Stimulated activated CD8-positive, alpha-beta memory T cell treated with anti-CD3 and anti-CD28 coated beads, Interleukin-12 subunit alpha, Interleukin-12 subunit beta, amount 100 ng/mL, for 24 hours (primary cell): ENCODE measurements around the gene SYTL1.

ENCODE experiments used
- DNase-seq: peaks from one replicate; pipeline ENCODE4 v3.0.0-alpha.2; 2020; ENCODE audit errors: extremely low read depth

SYTL1 gene, protein sequence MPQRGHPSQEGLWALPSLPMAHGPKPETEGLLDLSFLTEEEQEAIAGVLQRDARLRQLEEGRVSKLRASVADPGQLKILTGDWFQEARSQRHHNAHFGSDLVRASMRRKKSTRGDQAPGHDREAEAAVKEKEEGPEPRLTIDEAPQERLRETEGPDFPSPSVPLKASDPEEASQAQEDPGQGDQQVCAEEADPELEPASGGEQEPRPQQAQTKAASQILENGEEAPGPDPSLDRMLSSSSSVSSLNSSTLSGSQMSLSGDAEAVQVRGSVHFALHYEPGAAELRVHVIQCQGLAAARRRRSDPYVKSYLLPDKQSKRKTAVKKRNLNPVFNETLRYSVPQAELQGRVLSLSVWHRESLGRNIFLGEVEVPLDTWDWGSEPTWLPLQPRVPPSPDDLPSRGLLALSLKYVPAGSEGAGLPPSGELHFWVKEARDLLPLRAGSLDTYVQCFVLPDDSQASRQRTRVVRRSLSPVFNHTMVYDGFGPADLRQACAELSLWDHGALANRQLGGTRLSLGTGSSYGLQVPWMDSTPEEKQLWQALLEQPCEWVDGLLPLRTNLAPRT

DNA sequence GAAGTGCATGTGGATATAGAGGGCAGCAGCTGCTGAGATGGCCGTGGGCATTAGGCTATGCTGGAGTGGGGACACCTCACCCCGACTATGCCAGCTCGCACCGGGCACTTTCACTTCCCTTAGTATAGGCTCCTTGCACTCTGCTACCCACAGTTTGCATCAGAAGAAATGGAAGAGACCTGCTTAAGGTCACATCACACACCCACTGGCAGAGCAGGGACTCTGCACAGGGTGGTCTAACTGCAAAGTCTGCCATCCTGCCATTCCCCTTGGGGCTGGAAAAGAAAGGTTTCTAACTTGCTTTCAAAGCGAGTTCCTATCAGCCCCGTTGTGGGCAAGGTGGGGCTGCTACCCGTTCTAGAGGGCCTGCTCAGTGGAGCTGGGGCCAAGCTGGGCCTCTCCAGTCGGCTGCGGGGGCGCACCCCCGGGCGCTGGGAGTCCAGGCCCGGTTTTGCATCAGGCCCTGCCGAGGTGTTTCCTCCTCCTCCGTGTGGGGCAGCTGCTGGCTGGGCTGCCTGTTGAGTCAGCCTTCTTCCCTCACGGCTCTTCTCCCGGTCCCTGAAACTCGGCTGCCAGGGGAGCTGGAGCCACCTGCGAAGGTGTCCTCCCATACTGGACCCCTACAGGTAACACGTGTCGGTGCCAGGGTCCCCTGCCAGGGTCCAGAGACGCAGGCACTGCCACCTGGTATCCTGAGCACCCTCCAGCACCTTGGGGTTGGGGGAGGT is at the start of gene SYTL1:
SYTL1 (plus strand) TSS at position 498 of the 728 bp plus-strand sequence. CDS start 3,313 bp downstream, outside the sequence.
- DNase-seq: no peak

DNA sequence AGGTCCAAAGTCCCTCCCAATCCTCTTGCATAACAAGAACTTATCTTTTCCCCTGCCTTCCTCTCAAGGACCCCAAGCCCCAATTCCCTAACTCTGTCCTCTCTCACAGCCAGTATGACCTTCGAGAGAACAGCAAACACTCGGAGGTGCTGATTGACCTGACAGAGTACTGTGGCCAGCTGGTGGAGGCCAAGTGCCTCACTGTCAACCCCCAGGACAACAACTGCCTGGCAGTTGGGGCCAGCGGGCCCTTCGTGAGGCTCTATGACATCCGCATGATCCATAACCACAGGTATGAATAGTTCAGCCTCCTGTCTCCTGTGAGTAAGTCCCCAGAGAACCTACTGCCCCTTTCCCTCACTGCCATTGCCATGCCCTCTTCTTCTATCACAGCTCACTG is 49.7 kb upstream of the SYTL1 start:
- DNase-seq: no peak

DNA sequence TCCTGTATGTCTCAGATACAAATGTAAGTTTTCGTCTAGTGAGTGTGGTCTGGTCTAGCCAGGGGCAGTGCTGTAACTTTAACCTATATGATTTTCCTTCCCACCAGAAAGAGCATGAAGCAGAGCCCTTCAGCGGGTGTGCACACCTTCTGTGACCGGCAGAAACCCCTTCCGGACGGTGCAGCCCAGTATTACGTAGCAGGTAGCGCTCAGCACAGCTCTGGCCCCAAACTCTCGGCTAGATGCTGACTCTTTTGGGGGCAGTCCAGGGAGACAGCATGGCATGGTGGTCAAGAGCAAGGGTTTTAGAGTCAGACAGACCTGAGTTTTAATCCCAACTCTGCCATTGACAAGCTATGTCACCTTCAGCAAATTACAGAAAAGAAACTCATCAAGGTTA is 47.9 kb upstream of the SYTL1 start:
- no peak for DNase-seq

DNA sequence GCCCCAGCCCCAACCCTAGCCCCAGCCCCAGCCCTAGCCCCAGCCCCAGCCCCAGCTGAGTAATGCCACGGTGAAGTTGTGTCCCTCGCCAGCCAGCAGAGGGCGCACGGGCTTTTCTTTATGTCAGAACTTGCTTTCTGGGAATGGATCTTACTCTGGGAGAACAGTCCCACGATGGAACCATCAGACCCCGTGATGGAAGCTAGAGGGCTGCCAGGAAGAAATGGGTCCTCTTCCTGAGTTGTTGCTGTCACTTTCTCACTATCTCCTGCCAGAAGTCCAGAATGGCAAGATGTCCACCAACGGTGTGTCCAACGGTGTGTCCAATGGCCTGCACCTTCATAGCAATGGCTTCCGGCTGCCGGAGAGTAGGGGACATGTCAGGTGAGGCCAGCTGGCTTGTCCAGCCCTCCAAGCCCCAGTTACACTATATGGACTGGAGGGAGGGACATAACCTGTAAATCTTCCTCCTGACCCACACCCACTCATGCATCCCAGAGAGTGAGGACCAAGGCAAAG is 45.0 kb upstream of the SYTL1 start:
- peak; percentile 30 for DNase-seq

DNA sequence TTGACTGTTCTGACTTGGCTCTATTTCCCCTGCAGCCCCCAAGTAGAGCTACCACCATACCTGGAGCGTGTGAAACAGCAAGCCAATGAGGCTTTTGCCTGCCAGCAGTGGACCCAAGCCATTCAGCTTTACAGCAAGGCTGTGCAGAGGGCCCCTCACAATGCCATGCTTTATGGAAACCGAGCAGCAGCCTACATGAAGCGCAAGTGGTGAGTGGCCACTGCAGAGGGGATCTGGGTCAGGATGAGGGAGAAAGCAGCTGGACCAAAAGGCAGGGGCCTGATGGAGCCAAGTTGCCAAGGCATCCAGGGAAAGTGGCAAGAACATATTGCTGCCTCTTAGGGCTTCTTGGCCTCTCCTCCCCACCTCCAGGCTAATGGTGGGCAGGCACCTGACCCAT is 43.9 kb upstream of the SYTL1 start:
- DNase-seq: no peak

DNA sequence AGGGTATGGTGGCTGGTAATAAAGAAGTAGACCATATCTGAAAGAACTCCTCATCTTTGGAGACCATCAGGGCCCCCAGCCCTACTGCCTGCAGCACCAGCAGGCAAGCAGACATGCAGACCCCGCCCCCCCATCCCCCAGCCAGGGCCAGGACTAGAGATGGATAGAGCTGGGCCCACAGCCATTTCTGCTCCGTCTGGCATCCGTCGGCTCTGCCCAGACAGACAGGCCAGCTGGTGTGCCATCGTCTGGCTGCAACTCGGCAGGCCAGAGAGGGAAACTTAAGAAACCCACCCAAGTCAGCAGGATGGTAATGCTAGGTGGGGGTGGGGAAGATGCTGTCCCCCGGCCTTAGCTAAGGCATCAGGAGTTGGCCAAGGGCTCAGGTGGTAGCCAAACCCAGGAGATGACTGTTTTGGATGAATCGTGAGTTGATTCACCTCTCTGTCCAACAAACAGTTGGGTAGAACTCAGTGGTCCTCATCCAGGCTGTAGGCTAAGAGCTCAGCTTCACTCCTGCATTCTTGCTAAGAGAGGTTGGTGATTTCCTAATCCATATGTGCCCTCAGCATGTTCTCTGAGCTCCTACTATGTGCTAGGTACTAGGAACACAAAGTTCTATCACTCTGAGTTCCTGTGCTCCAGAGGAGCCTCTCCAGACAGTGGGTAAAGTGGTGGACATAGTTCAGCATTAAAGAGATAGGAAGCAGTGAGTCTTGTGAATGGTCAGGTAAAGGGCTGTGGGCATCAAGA is 43.0 kb upstream of the SYTL1 start:
- DNase-seq: no peak

DNA sequence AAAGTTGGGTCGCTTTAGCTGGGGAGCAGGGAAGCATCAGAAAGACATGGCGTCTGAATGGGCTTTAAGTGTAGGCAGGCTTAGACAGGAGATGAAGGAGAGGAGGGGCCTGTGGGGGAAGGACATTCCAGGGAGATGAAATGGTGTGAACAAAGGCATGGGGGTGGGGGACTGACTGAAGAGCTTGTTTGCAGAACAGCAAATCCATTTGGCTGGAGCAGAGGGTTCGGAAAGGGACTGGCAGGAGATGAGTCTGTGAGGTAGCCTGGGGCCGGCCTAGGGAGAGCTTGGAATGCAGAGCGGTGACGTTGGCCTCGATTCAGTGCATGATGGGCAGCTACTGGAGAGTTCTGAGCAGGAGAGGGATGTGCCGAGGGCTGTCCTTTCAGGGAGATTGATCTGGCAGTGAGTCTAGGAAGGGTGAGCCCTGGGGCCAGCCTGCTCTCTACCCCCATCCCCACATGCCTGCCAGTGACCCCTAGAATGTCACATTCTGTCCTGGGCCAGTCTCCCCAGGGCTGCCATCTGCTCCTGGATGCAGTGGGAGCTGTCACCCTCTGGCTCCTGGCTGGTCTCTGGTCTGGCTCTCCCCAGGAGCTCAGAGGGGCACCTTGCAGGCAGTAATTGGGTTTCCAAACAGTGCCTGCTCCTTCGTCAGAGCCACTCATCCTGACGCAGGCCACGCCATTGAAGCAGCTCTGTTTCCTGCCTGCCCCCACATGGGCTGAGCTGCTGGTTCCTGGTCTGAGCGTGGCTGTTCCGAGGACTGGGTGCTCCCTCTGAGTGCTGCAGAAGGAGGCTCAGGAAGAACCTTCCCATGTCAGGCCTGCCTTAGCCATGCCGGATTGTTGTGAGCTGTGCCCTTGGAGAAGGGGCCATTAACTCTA is 42.2 kb upstream of the SYTL1 start:
- DNase-seq: no peak

DNA sequence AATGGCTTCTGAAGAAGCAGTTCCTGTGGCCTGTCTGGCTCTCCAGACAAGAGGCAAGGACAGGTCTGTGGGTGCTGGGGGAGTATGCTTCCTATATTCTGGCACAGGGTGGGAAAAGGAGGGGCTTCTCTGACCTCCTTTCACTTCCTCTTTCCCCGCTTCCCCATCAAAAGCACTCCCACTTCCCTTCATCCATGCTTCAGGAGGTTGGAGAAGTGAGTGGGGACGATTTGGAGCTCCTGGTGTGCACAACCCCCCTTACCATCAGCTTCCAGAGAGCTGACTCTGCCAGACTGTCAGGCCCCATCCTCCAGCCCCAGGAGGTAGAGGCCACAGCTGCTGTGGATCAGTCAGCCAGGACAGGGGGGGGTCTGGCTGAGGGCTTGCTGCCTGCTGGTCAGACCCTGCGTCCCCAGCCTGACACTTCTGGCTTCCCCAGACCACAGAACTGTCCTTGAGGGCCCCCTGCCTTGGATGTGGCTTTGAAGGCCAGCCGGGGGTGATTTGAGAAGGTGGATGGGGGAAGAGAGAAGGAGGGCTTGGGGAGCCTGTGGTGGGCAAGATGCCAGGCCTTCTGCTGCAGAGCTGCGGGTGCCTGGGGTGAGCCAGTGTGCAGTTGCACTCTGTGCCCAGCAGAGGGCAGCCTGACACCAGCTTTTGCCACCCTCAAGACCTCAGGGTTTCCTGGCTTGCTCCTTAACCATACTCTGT is 41.3 kb upstream of the SYTL1 start:
- peak; percentile 16 for DNase-seq

DNA sequence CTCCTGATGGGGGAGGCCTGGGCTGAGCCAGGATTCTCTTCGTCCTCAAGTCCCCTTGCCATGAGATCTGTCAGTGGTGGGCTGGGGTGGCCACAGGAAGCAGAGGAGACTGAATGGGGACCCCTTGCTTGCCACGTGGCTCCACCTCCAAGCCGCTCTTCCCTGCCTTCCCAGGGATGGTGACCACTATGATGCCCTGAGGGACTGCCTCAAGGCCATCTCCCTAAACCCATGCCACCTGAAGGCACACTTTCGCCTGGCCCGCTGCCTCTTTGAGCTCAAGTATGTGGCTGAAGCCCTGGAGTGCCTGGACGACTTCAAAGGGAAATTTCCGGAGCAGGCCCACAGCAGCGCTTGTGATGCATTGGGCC is 40.8 kb upstream of the SYTL1 start:
- DNase-seq: no peak

DNA sequence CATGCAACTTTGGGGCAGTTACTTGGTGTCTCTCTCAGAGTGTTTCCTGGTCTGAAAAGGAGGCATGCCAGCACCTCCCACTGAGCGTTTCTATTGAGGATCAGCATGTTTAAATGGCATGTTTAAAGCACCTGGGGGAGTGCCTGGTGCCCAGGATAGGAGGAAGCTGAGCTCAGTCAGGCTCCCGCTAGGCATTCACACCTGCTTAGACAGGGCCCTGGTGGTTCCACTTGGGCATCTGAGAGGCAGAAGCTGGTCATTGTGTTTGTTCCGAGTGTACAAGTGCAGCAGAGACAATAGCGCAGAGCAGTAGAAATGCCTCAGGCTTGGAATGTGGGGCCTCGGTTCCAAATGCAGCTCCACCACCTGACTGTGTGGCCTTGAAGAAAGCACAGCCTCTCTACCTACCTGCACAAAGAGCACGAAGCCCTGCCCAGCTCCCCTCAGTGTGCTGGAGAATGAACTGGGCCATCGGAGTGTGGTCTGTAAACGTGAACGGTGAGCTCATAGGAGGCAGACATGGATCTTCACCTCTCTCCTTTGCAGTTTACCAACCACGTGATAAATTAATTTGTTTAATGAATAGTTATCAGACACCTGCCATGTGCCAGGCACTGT is 40.1 kb upstream of the SYTL1 start:
- no peak for DNase-seq

DNA sequence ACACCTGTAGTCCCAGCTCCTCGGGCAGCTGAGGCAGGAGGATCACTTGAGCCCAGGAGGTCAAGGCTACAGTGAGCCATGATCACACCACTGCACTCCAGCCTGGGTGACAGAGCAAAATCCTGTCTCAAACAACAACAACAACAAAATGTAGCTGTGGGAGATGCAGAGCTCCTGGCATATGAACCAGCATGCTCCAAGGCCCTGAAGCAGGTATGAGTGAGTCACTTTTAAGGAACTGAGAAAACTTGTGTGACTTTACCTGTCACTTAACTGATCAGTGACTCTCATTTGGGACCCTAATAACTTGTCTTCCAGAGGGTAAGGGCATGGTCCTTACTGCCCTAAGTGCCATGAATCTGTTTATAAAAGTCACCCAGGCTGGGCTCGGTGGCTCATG is 39.2 kb upstream of the SYTL1 start:
- no peak for DNase-seq

DNA sequence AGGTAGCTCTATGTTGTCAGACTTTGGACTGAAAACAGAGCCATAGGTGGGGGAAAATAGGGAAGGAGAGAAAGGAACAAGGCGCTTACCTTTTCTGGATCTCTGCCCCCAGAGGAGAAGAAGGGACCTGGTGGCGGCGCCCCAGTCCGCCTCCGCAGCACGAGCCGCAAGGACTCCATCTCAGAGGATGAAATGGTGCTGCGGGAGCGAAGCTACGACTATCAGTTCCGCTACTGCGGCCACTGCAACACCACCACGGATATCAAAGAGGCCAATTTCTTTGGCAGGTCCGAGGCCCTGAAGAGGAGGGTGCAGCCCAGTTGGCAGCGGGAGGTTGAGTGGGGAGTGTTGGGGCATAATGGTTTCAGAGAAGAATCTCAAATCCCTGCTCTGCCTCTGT is 38.3 kb upstream of the SYTL1 start:
- no peak for DNase-seq

DNA sequence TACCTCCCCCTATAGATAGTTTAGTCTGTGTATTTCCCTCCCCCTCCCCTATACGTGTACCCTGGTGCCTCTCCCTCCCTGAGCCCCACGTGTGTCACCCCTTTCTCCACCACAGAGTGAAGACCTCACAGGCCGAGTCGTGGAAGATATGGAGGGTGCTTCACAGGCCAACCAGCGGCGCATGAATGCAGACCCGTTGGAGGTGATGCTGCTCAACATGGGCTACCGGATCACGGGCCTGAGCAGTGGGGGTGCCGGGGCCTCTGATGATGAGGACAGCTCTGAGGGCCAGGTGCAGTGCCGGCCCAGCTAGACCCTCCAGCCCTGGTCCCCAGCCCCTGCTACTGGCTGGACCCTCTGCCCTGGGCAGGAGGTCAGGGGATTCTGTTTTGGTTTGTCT is 35.8 kb upstream of the SYTL1 start:
- no peak for DNase-seq

DNA sequence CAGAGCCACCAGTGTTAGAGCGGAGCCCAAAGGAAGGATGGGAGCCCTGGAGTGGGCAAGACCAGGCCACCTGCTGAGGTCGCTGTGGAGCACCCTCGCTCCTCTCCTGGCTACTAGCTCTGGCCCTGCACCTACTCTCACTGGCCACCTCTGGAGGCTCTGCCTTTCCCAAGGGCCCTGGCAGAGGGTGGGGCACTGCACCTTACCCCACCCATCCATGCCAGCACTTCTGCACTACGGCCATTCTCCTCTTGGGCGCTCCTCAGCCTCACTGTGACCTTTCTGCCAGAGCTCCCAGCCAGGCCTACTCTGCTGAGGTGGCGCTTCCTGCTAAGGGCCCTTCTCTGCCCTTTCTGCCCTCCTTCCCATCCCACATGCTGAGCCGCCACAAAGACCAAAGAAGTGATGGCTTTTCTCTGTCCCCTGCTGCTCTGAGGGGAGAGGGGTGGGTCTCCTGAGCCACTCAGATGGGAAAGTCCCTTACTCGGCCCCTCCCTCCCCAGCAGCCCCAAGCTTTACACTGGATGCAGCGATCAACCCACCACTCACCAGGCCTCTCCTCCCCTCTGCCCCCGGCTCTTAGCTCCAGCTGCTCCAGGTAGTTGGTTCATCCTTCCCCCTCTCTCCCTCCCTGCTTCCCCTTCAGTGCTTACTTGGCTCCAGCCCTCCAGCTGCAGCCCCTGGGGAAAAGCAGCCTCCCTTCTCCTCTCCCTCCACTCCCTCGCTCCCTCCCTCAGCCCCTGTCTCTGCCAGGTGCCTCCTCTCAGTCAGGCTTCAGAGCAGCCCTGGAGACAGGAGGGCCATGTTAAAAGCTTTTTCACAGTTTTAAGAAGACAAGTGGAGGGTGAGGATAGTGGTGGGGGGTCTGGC is 34.7 kb upstream of the SYTL1 start:
- no peak for DNase-seq

DNA sequence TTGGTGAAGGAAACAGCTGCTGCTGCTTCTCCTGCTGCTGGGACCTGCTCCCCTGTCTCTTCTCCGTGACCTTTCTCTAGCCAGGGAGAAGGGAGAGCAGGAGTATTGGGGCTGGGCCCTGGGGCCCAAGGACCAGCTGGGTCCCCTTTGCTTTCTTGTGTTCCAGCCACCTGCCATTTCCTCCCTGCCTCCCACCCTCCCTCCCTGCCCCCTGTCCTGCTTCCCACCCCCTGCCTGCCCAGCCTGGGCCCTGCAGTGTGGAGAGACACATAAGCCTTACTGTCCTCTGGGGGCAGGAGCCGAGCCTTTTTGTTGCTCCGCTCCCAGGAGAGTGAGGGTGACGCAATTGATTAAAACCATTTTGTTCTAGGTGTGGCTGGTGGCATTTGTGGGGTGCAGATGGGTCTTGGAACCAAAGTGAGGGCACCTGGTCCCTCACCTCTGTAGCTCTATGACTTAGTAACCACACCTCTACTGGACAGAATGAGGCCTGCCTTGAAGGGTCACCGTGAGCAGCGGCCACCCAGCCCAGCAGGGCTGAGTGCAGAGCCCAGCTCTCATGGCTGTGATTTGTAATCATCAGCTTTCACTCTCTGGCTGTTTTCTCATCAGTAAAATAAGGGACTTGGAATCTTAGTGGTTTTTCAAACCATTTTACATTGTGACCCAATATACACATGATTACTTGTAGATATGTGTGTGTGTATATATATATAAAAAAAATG is 33.8 kb upstream of the SYTL1 start:
- DNase-seq: no peak

DNA sequence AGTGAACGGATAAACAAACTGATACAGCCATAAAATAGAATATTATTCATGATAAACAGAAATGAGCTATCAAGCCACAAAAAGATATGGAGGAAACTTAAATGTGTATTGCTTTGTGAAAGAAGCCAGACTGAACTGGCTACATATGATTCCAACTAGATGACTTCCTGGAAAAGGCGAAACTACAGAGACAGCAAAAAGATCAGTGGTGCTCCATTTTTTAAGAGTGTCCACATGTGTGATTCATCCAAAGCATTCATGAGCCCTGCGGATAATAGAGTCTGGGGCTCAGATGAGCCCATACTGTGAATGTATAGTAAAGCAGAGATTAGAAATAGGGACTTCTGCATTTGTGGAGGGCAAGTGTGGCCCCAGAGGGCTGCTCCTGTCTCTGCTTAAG is 27.7 kb upstream of the SYTL1 start:
- DNase-seq: no peak

DNA sequence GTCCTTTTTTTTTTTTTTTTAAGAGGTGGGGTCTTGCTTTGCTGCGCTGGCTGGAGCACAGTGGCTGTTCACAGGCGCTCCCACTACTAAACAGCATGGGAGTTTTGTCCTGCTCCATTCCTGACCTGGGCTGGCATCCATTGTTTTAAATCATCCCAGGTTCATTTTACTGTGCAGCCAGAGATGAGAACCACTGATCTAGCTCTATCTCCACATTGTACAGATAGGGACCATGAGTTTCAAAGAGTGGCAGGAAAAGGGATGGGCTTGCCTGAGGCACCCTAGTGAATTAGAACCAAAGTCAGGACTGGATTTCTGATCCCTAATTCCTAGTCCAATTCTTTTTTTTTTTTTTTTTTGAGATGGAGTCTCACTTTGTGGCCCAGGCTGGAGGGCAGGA is 27.1 kb upstream of the SYTL1 start:
- no peak for DNase-seq

DNA sequence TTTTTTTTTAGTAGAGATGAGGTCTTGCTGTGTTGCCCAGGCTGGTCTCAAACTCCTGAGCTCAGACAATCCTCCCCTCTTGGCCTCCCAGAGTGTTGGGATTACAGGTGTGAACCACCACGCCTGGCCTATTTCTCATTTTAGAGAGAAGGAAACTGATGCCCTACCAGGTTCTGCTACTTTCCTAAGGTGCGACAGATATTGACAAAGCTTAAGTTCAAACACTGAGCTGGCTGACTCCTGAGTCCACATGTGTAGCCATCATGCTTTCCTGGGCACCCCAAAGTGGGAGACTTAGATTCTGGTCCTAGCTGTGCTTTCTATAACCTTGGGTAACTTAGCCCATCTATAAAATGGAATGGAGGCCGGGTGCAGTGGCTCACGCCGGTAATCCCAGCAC is 25.0 kb upstream of the SYTL1 start:
- DNase-seq: no peak
